ENCODE measurements around the gene ZRANB3. TPM values are rescaled to one million over a fixed set of nuclear protein-coding genes. Genes with fewer than 3 reads are reported as not detected.

The ZRANB3 gene
- total and polyA plus RNA-seq, 10 of the 15 experiments (the other 5 are each of a cell fraction or from before 2014, with no cell fraction given) = 5.6 to 11.4 (median 9.9) TPM

DNA sequence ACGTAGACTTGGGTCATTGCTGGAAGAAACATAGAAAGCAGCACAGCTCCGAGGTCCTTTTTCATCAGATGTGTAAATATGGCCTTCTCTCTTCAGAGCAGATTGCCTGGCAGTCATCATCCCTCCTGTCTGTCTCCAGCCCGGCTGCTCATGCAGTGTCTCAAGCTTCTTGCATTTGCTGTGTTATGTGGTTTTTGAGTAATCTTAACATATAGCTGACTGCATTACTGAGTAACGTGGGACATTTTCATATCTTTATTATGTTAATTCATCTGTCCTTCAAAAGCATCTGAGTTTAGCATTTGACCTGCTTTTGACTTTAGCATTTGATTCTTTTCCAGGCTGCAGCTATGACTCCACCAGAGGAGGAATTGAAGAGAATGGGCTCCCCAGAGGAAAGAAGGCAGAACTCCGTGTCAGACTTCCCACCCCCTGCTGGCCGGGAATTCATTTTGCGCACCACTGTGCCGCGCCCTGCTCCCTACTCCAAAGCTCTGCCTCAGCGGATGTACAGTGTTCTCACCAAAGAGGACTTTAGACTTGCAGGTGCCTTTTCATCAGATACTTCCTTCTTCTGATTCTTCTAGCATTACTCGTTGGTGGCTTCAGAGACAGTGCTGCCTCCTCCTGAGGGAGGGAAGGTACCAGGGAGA is 362.7 kb downstream of the ZRANB3 start (continued):
- TF ChIP-seq SIN3A (IDR thresholded peaks at IDR 0.05; ENCODE audit: low read depth, low read length) = no peak
- TF ChIP-seq CBX3 (IDR thresholded peaks at IDR 0.05; ENCODE audit: borderline replicate concordance, low read depth) = no peak
- no peak for TF ChIP-seq ZBED1 (IDR thresholded peaks at IDR 0.05; ENCODE audit: borderline replicate concordance)
- no peak for TF ChIP-seq RB1 (IDR thresholded peaks at IDR 0.05; ENCODE audit: borderline replicate concordance)
- no peak for TF ChIP-seq ZNF207 (IDR thresholded peaks at IDR 0.05; ENCODE audit: borderline replicate concordance)
- no peak for TF ChIP-seq NR2C2 (IDR thresholded peaks at IDR 0.05; ENCODE audit: borderline replicate concordance, control insufficient read depth, insufficient read length, low read depth)
- no peak for TF ChIP-seq IKZF1 (conservative IDR thresholded peaks at IDR 0.05)
- no peak for TF ChIP-seq ZNF24 (IDR thresholded peaks at IDR 0.05)

- Histone ChIP-seq H3K27ac (ENCODE audit: control insufficient read depth, insufficient read depth) (no peak overlapping the region), H3K9ac (ENCODE audit: control insufficient read depth, insufficient read depth, low read length) (no peak overlapping the region), H3K36me3 (ENCODE audit: control insufficient read depth in 2 of 2, insufficient read depth in 2 of 2, low read length in 1 of 2) (peaks cover 5 to 34% of the 10 kb centered on the region in 2 experiments), H3K79me2 (ENCODE audit: control insufficient read depth, insufficient read depth, low read length) (no peaks in the 10 kb centered on the region), H4K20me1 (ENCODE audit: control insufficient read depth, insufficient read depth) (no peaks in the 10 kb centered on the region), H3K4me2 (ENCODE audit: control insufficient read depth, insufficient read depth) (no peak overlapping the region), H3K4me1 (ENCODE audit: control insufficient read depth, insufficient read depth, low read length) (peaks cover 6% of the 10 kb centered on the region), H3K27me3 (replicated peaks in 1 of 2; ENCODE audit: control insufficient read depth in 2 of 2, insufficient read depth in 2 of 2, low read length in 1 of 2) (no peaks in the 10 kb centered on the region), H3K9me3 (replicated peaks; ENCODE audit: control insufficient read depth, insufficient read depth, low read length) (no peaks in the 10 kb centered on the region), H3K4me3 (no peak overlapping the region), H2AFZ (ENCODE audit: control insufficient read depth, low read depth, low read length) (no peak overlapping the region)
- no peak for FAIRE-seq
- TF ChIP-seq PAX8 (IDR thresholded peaks at IDR 0.05) = no peak
- no peak for TF ChIP-seq CHD4 (IDR thresholded peaks at IDR 0.05)
- TF ChIP-seq ZZZ3 (IDR thresholded peaks at IDR 0.05; ENCODE audit: control insufficient read depth, insufficient read length, low read depth) = no peak
- no peak for TF ChIP-seq CEBPZ (IDR thresholded peaks at IDR 0.05; ENCODE audit: low read depth, low read length)
- no peak for TF ChIP-seq CREB1 (IDR thresholded peaks at IDR 0.05; ENCODE audit: low read depth)
- TF ChIP-seq ZBED1 (IDR thresholded peaks at IDR 0.05; ENCODE audit: borderline replicate concordance) = no peak
- no peak for TF ChIP-seq JUND (IDR thresholded peaks at IDR 0.05; ENCODE audit: low read depth, low read length)
- no peak for TF ChIP-seq CBFB (IDR thresholded peaks at IDR 0.05; ENCODE audit: low read depth)
- TF ChIP-seq PRDM15 (CRISPR knock-in tag; IDR thresholded peaks at IDR 0.05) = no peak
- SMC1A ChIA-PET (ENCODE audit: uncharacterized antibody, unreplicated experiment) = interaction anchor here (0.9 kb wide), 2 partner anchors 19 to 46 kb away, joined by 3 read pairs; no protein-coding TSS in a partner anchor
- in situ Hi-C loops (cut with MboI) (no loop called here), intact Hi-C loops (cut with micrococcal nuclease; ENCODE audit: unreplicated experiment) (no loop called here)
- WGBS (ENCODE audit: insufficient coverage, insufficient replicate concordance, low lambda C conversion rate, missing lambda C conversion rate) = 100% methylated on average over 1 of the region's 1 CpG
- POLR2A ChIA-PET = interaction anchor here (0.5 kb wide), 1 partner anchor 79 kb away, joined by 5 read pairs; no protein-coding TSS in a partner anchor
- RAD21 ChIA-PET (ENCODE audit: unreplicated experiment) = no interaction called here
- CTCF ChIA-PET = interaction anchor here (0.7 to 1.6 kb wide), 2 partner anchors 163 to 1425 kb away, joined by 3 to 4 read pairs; no protein-coding TSS in a partner anchor
- BruUV-seq (replicated peaks) = no TSS peak
- ATAC-seq = no peak
- DNase-seq (ENCODE audit: low read depth, low spot score) = no peak
These were observed 363.7 kb downstream of the ZRANB3 start for GRCh38 chr2:135167273-135167672.

Data from GM12878 (cell line).